ENCODE results near the gene LCE1D.

LCE1D gene

DNA sequence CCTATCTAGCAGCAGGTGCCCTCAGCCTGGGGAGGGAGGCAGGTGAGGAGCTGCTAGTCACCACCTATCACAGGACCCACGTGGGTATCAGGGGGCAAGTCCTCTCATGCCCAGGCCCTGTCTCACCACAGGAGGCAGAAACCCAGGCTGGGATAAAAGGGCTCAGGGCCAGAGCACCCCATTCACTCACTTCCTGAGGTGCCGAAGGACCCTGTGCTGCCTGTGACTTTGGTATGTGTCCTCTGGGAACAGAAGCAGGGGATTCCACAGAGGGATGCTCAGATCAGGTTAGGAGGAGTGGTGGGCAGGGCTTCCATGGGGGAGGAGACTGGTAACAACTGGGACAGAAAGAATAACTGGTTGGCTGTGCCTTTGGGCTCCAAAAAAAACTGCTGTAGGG lies 10.4 kb upstream of the LCE1D start, which contains the start of gene LCE1E:
TSS of gene LCE1E (plus strand) at position 181 of the 400 bp plus-strand sequence. CDS start 1,043 bp downstream, outside the sequence.
- DNase-seq (ENCODE audit: extremely low read depth, insufficient read length) = peak; percentile 6
- Histone ChIP-seq H3K4me3 (replicated peaks; ENCODE audit: low read depth, low read length) (peak within 1 kb of the TSS; percentile 42), H3K36me3 (ENCODE audit: control insufficient read depth, insufficient read depth, low read length) (no peaks in the 10 kb centered on the region), H3K27me3 (replicated peaks; ENCODE audit: control insufficient read depth, insufficient read depth, low read length) (no peaks in the 10 kb centered on the region)
- TF ChIP-seq, protein P1, sequence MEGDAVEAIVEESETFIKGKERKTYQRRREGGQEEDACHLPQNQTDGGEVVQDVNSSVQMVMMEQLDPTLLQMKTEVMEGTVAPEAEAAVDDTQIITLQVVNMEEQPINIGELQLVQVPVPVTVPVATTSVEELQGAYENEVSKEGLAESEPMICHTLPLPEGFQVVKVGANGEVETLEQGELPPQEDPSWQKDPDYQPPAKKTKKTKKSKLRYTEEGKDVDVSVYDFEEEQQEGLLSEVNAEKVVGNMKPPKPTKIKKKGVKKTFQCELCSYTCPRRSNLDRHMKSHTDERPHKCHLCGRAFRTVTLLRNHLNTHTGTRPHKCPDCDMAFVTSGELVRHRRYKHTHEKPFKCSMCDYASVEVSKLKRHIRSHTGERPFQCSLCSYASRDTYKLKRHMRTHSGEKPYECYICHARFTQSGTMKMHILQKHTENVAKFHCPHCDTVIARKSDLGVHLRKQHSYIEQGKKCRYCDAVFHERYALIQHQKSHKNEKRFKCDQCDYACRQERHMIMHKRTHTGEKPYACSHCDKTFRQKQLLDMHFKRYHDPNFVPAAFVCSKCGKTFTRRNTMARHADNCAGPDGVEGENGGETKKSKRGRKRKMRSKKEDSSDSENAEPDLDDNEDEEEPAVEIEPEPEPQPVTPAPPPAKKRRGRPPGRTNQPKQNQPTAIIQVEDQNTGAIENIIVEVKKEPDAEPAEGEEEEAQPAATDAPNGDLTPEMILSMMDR (IDR thresholded peaks at IDR 0.05; ENCODE audit: insufficient read depth, low read length, poor library complexity, severe bottlenecking) = no peak

DNA sequence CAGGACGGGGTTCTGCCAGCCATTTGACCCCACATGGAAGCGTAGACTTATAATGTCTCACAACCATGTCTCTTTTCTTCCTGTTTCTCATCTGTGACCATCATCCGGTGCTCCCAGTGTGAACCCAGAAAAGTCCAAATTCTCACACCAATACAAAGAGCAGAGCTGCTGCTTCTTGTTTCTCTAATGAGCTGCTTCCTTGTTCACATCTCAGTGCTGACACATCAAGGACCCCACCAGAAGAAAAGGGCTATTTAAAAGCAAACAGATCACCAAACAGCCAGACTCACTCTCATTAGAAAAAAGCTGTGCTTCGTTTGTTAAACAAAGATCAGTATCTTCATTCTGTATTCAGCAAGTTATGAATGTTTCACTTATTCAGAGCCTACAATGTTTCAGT lies 835 bp upstream of the LCE1D start:
- Histone ChIP-seq H3K27me3 (replicated peaks; ENCODE audit: control insufficient read depth, insufficient read depth, low read length) (no peaks in the 10 kb centered on the region), H3K36me3 (ENCODE audit: control insufficient read depth, insufficient read depth, low read length) (no peaks in the 10 kb centered on the region), H3K4me3 (replicated peaks; ENCODE audit: low read depth, low read length) (no peak overlapping the region)
- TF ChIP-seq, protein P1 (IDR thresholded peaks at IDR 0.05; ENCODE audit: insufficient read depth, low read length, poor library complexity, severe bottlenecking) = no peak
- DNase-seq (ENCODE audit: extremely low read depth, insufficient read length) = no peak

DNA sequence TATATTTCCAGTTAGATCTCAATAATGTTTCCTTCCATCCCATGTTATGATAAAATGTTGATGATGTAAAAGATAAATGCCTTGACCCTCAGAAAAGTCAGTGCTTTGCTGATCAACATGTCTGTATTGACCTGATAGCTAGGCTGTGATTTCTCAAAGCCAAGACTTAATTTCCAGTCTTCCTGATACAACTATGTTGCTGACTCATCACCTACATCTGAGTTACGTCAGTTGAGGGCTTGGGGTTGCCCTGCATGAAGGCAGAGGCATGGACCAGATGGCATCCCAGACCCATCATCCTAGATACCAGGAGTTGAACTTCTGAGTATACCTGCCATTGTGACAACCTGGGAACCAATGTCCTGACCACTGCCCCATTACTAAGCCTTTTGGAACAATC lies 4.8 kb downstream of the LCE1D start:
- H3K4me3 ChIP-seq (replicated peaks; ENCODE audit: low read depth, low read length) = no peak overlapping the region
- H3K27me3 ChIP-seq (replicated peaks; ENCODE audit: control insufficient read depth, insufficient read depth, low read length) = no peaks in the 10 kb centered on the region
- DNase-seq (ENCODE audit: extremely low read depth, insufficient read length) = no peak
- TF ChIP-seq, protein P1 (IDR thresholded peaks at IDR 0.05; ENCODE audit: insufficient read depth, low read length, poor library complexity, severe bottlenecking) = no peak
- no peaks in the 10 kb centered on the region for H3K36me3 ChIP-seq (ENCODE audit: control insufficient read depth, insufficient read depth, low read length)

DNA sequence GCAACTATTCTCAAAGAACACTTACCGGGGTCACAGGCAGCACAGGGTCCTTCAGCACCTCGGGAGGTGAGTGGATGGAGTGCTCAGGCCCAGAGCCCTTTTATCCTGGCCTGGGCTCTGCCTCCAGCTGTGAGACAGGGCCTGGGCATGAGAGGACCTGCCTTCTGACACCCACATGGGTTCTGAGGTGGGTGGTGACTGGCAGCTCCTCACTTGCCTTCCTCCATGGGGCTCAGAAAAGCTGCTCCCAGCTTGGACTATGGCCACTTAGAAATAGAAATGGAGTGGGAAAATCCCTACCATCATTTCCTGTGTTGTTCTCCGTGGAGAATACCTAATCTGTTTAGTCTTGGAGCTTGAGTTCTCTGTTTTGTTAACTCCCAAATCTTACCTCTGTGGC lies 10.1 kb downstream of the LCE1D start, which contains the start of gene LCE1C:
TSS of gene LCE1C (minus strand) at position 76 of the 400 bp plus-strand sequence. CDS start 1,173 bp downstream, outside the sequence.
- TF ChIP-seq, protein P1 (IDR thresholded peaks at IDR 0.05; ENCODE audit: insufficient read depth, low read length, poor library complexity, severe bottlenecking) = no peak
- DNase-seq (ENCODE audit: extremely low read depth, insufficient read length) = no peak
- H3K27me3 ChIP-seq (replicated peaks; ENCODE audit: control insufficient read depth, insufficient read depth, low read length) = no peaks in the 10 kb centered on the region
- H3K4me3 ChIP-seq (replicated peaks; ENCODE audit: low read depth, low read length) = no peak within 1 kb of the TSS
- no peaks in the 10 kb centered on the region for H3K36me3 ChIP-seq (ENCODE audit: control insufficient read depth, insufficient read depth, low read length)

DNA sequence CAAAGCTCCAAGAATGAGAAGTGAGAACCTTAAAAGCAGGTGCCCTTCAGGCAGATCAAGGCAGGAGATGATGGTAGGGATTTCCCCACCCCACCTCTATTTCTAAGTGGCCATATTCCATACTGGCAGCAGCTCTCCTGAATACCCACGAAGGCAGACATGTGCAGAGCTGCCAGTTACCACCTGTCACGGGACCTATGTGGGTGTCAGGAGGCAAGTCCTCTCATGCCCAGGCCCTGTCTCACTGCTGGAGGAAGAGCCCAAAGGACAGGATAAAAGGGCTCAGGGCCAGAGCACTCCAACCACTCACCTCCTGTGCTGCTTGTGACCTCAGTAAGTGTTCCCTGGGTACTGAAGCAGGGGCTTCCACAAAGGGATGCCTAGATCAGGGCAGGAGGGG lies 14.5 kb downstream of the LCE1D start:
- TF ChIP-seq, protein P1 (IDR thresholded peaks at IDR 0.05; ENCODE audit: insufficient read depth, low read length, poor library complexity, severe bottlenecking) = no peak
- Histone ChIP-seq H3K36me3 (ENCODE audit: control insufficient read depth, insufficient read depth, low read length) (no peaks in the 10 kb centered on the region), H3K4me3 (replicated peaks; ENCODE audit: low read depth, low read length) (no peak overlapping the region), H3K27me3 (replicated peaks; ENCODE audit: control insufficient read depth, insufficient read depth, low read length) (no peaks in the 10 kb centered on the region)
- DNase-seq (ENCODE audit: extremely low read depth, insufficient read length) = no peak

DNA sequence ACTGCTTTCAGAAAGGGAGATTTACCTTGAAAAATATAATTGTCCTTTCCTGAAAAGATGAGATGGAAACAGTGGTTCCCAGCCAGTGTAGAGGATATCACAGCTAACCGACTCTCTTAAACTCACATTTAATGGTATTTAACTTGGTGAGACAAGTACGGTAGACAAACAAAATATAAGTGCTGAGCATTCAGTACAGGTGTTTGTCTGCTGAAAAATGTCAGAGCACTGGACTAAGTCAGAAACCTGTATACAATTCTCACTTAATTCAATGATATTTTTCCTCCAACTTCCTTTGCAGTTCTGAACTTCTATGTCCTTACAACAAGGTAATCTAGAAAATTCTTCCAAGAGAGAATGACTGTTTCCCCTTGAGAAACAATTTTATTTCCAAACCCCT lies 15.2 kb downstream of the LCE1D start, which contains the start of gene LCE1B:
TSS of gene LCE1B (plus strand) at position 301 of the 400 bp plus-strand sequence. CDS start 476 bp downstream, outside the sequence.
- H3K4me3 ChIP-seq (replicated peaks; ENCODE audit: low read depth, low read length) = no peak within 1 kb of the TSS
- no peaks in the 10 kb centered on the region for H3K27me3 ChIP-seq (replicated peaks; ENCODE audit: control insufficient read depth, insufficient read depth, low read length)
- H3K36me3 ChIP-seq (ENCODE audit: control insufficient read depth, insufficient read depth, low read length) = no peaks in the 10 kb centered on the region
- TF ChIP-seq, protein P1 (IDR thresholded peaks at IDR 0.05; ENCODE audit: insufficient read depth, low read length, poor library complexity, severe bottlenecking) = no peak
- no peak for DNase-seq (ENCODE audit: extremely low read depth, insufficient read length)
